CD4-positive, alpha-beta T cell (primary cell): ENCODE results near the gene SMC5. TPM values are rescaled to one million over a fixed set of nuclear protein-coding genes. Genes with fewer than 3 reads are reported as not detected.

Experiments used
- ATAC-seq: fragments of 200-7000 bp; cut with Tn5 transposase; one replicate; pipeline ENCODE4 v1.10.0; 2022; ENCODE audit warnings: mild to moderate bottlenecking; ENCODE audit not compliant: poor library complexity
- CTCF ChIA-PET: fragments of 350-600 bp; sonication (Branson Sonifier 250); formaldehyde crosslinking; loops from one replicate; lab custom pipeline; 2021; ENCODE audit warnings: antibody characterized with exemption, inconsistent platforms; lab: Charles Lee
- POLR2A ChIA-PET: fragments of 350-600 bp; sonication (Branson Sonifier 250); formaldehyde crosslinking; loops from one replicate; lab custom pipeline; 2021; ENCODE audit warnings: antibody characterized with exemption, inconsistent platforms; lab: Charles Lee
- DNase-seq, 14 experiments: peaks; one replicate each; pipeline ENCODE4 v3.0.0-alpha.2; 2013 to 2020; ENCODE audit warnings: mixed read lengths in 2 of 14
- H3K27ac ChIP-seq, 2 donors: one replicate each; pipeline versions ENCODE4 v1.5.1 to v1.7.0; 2013; ENCODE audit warnings: low read length in 2 of 2, low read depth in 1 of 2, mild to moderate bottlenecking in 1 of 2
- H3K27me3 ChIP-seq, 2 experiments: 1 replicate in 1 of 2; 2 replicates in 1 of 2; pipeline versions ENCODE4 v1.6.1 to v1.7.0; 2013; ENCODE audit warnings: low read length in 2 of 2, control low read depth in 1 of 2, mild to moderate bottlenecking in 1 of 2, moderate library complexity in 1 of 2; ENCODE audit not compliant: insufficient read depth in 2 of 2, control insufficient read depth in 1 of 2
- H3K36me3 ChIP-seq: one replicate; pipeline ENCODE4 v1.6.1; 2013; ENCODE audit warnings: low read length, control low read depth; ENCODE audit not compliant: insufficient read depth
- H3K4me1 ChIP-seq: one replicate; pipeline ENCODE4 v1.6.1; 2013; ENCODE audit warnings: low read length, control low read depth; ENCODE audit not compliant: insufficient read depth
- H3K4me3 ChIP-seq: one replicate; pipeline ENCODE4 v1.5.1; 2013; ENCODE audit warnings: mild to moderate bottlenecking, low read length, moderate library complexity
- H3K9me3 ChIP-seq, 2 experiments: 1 replicate in 1 of 2; 2 replicates in 1 of 2; pipeline versions ENCODE4 v1.6.1 to v1.7.0; 2013; ENCODE audit warnings: low read length in 2 of 2, mild to moderate bottlenecking in 2 of 2, control low read depth in 1 of 2, moderate library complexity in 1 of 2; ENCODE audit not compliant: control insufficient read depth in 1 of 2, insufficient read depth in 1 of 2
- H3K27ac Mint-ChIP-seq: one replicate; pipeline ENCODE4 v1.8.0; 2020; ENCODE audit warnings: mixed read lengths
- H3K27me3 Mint-ChIP-seq: one replicate; pipeline ENCODE4 v1.8.0; 2021; ENCODE audit warnings: mixed read lengths
- H3K36me3 Mint-ChIP-seq: one replicate; pipeline ENCODE4 v1.8.0; 2021; ENCODE audit warnings: low read depth, mixed read lengths
- H3K4me1 Mint-ChIP-seq: one replicate; pipeline ENCODE4 v1.8.0; 2021; ENCODE audit warnings: low read depth, mixed read lengths
- H3K4me3 Mint-ChIP-seq: one replicate; pipeline ENCODE4 v1.8.0; 2020; ENCODE audit warnings: mild to moderate bottlenecking, mixed read lengths
- H3K9me3 Mint-ChIP-seq: one replicate; pipeline ENCODE4 v1.8.0; 2020; ENCODE audit warnings: mixed read lengths
- intact Hi-C, 2 experiments: fragments of 100-400 bp; cut with DNase I in 1 of 2; cut with micrococcal nuclease in 1 of 2; formaldehyde crosslinking; loops; one replicate each; pipeline versions ENCODE4 v1.15.1 to v1.9.0; 2023 to 2025; cut with DNase I, micrococcal nuclease
- total RNA-seq, 174 experiments: library from RNA in 2 of 174; stranded (reverse) in 2 of 174; gene quantifications; one replicate each; pipeline ENCODE4 v1.2.3 and lab custom pipeline; 2021 to 2026
- TF ChIP-seq, protein P1 (sequence below): fragments of 200-600 bp; IDR thresholded peaks from one replicate; pipeline ENCODE4 v1.8.0; 2022; ENCODE audit warnings: antibody characterized with exemption, mild to moderate bottlenecking

SMC5 gene
- total RNA-seq, 2 experiments from 2014 or later, result 37.7 to 38.1 TPM

DNA sequence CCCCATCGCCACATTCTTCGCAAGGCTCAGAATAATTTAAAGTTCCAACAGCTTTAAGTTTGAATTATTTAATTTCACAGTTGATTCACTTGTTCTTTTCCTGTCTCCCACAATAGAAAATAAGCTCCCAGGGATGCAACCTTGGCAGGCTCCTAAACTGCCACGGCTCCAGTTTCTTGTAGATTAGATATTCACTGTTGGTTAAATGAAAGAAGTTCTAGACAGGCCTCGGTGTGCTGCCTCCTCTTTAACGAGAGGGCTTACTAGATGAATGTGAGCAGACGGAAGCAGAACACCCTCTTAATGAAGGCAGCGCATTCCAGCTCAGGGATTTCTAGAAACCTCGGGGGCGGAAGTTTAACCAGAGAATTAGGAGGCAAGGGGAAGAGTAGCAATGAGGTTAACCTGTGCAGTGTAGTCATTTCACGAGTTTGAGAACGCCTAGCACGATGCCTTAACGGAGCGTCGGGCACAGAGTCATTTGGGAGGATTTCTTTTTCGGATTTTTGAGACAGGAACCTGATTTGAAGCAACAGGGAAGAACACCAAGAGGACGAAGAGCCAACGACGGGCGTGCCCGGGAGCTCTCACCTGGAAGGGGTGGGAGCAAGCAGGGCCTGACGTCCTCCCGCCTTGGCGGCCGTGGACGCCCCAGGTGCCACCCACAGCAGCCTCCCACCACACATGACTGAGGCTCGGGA is 637 bp upstream of the SMC5 start:
- CTCF ChIA-PET, result no interaction called here
- ATAC-seq (peak; percentile 58), DNase-seq (peak in 6 of 14 experiments; percentile 2 to 50 (median 6))
- no peaks in the 10 kb centered on the region for H3K36me3 ChIP-seq
- Mint-ChIP-seq H3K9me3 (no peaks in the 10 kb centered on the region), H3K27ac (peak overlapping the region; percentile 96), H3K27me3 (no peaks in the 10 kb centered on the region), H3K36me3 (peaks cover 43% of the 10 kb centered on the region), H3K4me1 (peaks cover 60% of the 10 kb centered on the region), H3K4me3 (peak overlapping the region; percentile 93)
- POLR2A ChIA-PET, result interaction anchor here (0.7 to 3.4 kb wide), 9 partner anchors 9 to 498 kb away, joined by 3 to 18 read pairs (median 6); partner anchors contain the start of genes KLF9 and PTAR1
- peak overlapping the region; percentile 89 for H3K4me3 ChIP-seq
- H3K4me1 ChIP-seq, result peaks cover 41% of the 10 kb centered on the region
- peak overlapping the region; percentile 89 to 94 for H3K27ac ChIP-seq
- intact Hi-C loops, result loop anchor here (5.0 to 10.0 kb wide), 5 partner anchors 154 to 1657 kb away; partner anchors contain the start of genes ABHD17B (in 1 of the 2), APBA1 (in 1 of the 2), C9orf85 (in 1 of the 2) and FXN (in 1 of the 2)
- TF ChIP-seq, protein P1, sequence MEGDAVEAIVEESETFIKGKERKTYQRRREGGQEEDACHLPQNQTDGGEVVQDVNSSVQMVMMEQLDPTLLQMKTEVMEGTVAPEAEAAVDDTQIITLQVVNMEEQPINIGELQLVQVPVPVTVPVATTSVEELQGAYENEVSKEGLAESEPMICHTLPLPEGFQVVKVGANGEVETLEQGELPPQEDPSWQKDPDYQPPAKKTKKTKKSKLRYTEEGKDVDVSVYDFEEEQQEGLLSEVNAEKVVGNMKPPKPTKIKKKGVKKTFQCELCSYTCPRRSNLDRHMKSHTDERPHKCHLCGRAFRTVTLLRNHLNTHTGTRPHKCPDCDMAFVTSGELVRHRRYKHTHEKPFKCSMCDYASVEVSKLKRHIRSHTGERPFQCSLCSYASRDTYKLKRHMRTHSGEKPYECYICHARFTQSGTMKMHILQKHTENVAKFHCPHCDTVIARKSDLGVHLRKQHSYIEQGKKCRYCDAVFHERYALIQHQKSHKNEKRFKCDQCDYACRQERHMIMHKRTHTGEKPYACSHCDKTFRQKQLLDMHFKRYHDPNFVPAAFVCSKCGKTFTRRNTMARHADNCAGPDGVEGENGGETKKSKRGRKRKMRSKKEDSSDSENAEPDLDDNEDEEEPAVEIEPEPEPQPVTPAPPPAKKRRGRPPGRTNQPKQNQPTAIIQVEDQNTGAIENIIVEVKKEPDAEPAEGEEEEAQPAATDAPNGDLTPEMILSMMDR, result no peak
- H3K9me3 ChIP-seq, result no peaks in the 10 kb centered on the region
- no peaks in the 10 kb centered on the region for H3K27me3 ChIP-seq

DNA sequence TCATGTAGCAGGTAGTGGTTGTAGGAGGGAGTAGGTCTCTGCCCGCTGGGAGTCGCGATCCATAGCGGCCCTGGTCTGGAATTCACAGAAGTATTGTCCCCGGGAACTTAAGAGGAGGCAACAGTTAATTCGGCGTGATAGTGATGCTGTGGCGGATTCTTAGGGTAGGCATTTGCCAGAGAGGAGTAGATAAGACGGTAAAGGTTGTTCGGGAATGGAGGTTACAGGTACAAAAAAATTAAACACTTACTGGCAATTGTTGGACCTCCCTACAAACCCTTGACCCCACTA is 679 bp downstream of the SMC5 start:
- Mint-ChIP-seq H3K27me3 (no peaks in the 10 kb centered on the region), H3K9me3 (no peaks in the 10 kb centered on the region), H3K27ac (peak overlapping the region; percentile 96), H3K4me1 (peaks cover 61% of the 10 kb centered on the region), H3K36me3 (peaks cover 48% of the 10 kb centered on the region), H3K4me3 (peak overlapping the region; percentile 93)
- Histone ChIP-seq H3K9me3 (no peaks in the 10 kb centered on the region), H3K27me3 (no peaks in the 10 kb centered on the region), H3K36me3 (peaks cover 4% of the 10 kb centered on the region), H3K4me1 (peaks cover 44% of the 10 kb centered on the region), H3K27ac (peak overlapping the region in 1 of 2 donors; percentile 89), H3K4me3 (peak overlapping the region; percentile 89)
- DNase-seq (no peak), ATAC-seq (no peak)
- POLR2A ChIA-PET, result interaction anchor here (0.8 to 3.4 kb wide), 5 partner anchors 9 to 499 kb away, joined by 3 to 18 read pairs (median 6); partner anchors contain the start of genes KLF9 and PTAR1
- TF ChIP-seq, protein P1, result no peak
- CTCF ChIA-PET, result no interaction called here
- intact Hi-C loops, result loop anchor here (5.0 to 10.0 kb wide), 5 partner anchors 153 to 1655 kb away; partner anchors contain the start of genes ABHD17B (in 1 of the 2), APBA1 (in 1 of the 2), C9orf85 (in 1 of the 2) and FXN (in 1 of the 2)

DNA sequence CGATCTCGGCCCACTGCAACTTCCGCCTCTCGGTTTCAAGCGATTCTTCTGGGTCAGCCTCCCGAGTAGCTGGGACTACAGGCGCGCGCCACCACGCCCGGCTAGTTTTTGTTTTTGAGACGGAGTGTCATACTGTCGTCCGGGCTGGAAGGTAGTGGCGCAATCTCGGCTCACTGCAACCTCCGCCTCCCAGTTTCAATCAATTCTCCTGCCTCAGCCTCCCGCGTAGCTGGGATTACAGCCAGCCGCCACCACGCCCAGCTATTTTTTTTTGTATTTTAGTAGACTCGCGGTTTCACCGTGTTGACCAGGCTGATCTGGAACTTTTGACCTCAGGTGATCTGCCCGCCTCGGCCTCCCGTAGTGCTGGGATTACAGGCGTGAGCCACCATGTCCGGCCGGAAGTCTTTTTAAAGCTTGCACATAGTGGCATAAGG is 1.2 kb downstream of the SMC5 start:
- Histone ChIP-seq H3K4me3 (peak overlapping the region; percentile 89), H3K9me3 (no peaks in the 10 kb centered on the region), H3K36me3 (peaks cover 10% of the 10 kb centered on the region), H3K27me3 (no peaks in the 10 kb centered on the region), H3K27ac (no peak overlapping the region), H3K4me1 (peaks cover 44% of the 10 kb centered on the region)
- ATAC-seq (no peak), DNase-seq (peak in 1 of 14 experiments; percentile 30)
- Mint-ChIP-seq H3K27ac (peak overlapping the region; percentile 96), H3K9me3 (no peaks in the 10 kb centered on the region), H3K36me3 (peaks cover 54% of the 10 kb centered on the region), H3K27me3 (no peaks in the 10 kb centered on the region), H3K4me3 (peak overlapping the region; percentile 93), H3K4me1 (peaks cover 61% of the 10 kb centered on the region)
- POLR2A ChIA-PET, result interaction anchor here (0.9 kb wide), 1 partner anchor 10 kb away, joined by 4 read pairs; no protein-coding TSS in a partner anchor
- TF ChIP-seq, protein P1, result no peak
- CTCF ChIA-PET, result no interaction called here
- intact Hi-C loops, result loop anchor here (5.0 to 10.0 kb wide), 4 partner anchors 157 to 1475 kb away; a partner anchor contains a TSS
